B cell (primary cell): ENCODE measurements around the gene CADPS. TPM values are rescaled to one million over a fixed set of nuclear protein-coding genes. Genes with fewer than 3 reads are reported as not detected.

Source experiments
- ATAC-seq: fragments of 200-7000 bp; cut with Tn5 transposase; one replicate; pipeline ENCODE4 v1.10.0; 2021; ENCODE audit warnings: low read depth, mild to moderate bottlenecking, moderate number of reproducible peaks, moderate library complexity
- CTCF ChIA-PET: fragments of 350-600 bp; sonication (Branson Sonifier 250); formaldehyde crosslinking; loops from one replicate; lab custom pipeline; 2021; ENCODE audit warnings: antibody characterized with exemption, inconsistent platforms; lab: Charles Lee
- POLR2A ChIA-PET: fragments of 350-600 bp; sonication (Branson Sonifier 250); formaldehyde crosslinking; loops from one replicate; lab custom pipeline; 2021; ENCODE audit warnings: antibody characterized with exemption; lab: Charles Lee
- DNase-seq: peaks from one replicate; pipeline ENCODE4 v3.0.0; 2013
- H2AFZ ChIP-seq: 2 replicates; pipeline ENCODE4 v1.6.1; 2012; ENCODE audit warnings: mild to moderate bottlenecking, low read depth, low read length; ENCODE audit not compliant: insufficient read depth, poor library complexity, severe bottlenecking
- H3K27ac ChIP-seq, 2 donors: 1 replicate in 1 of 2; 2 replicates in 1 of 2; pipeline ENCODE4 v1.5.1; 2012 to 2013; ENCODE audit warnings: low read length in 2 of 2, mild to moderate bottlenecking in 2 of 2, moderate library complexity in 1 of 2
- H3K27me3 ChIP-seq, 4 experiments: fragments of 200-600 bp in 1 of 4; sonication (generic) in 1 of 4; replicated peaks in 1 of 4; 1 replicate in 2 of 4; 2 replicates in 2 of 4; pipeline versions ENCODE4 v1.6.1 to v1.7.0; 2013 to 2016; ENCODE audit warnings: low read length in 3 of 4, mild to moderate bottlenecking in 2 of 4, mixed read lengths in 1 of 4, moderate library complexity in 1 of 4; ENCODE audit not compliant: insufficient read depth in 4 of 4, control insufficient read depth in 3 of 4; ENCODE audit errors: control extremely low read depth in 1 of 4
- H3K36me3 ChIP-seq, 2 experiments: replicated peaks in 1 of 2; 1 replicate in 1 of 2; 2 replicates in 1 of 2; pipeline versions ENCODE4 v1.6.1 to v1.7.1; 2013; ENCODE audit warnings: low read length in 1 of 2; ENCODE audit not compliant: insufficient read depth in 2 of 2, control insufficient read depth in 1 of 2; ENCODE audit errors: control extremely low read depth in 1 of 2, extremely low read depth in 1 of 2
- H3K4me1 ChIP-seq, 2 donors: fragments of 200-600 bp in 1 of 2; sonication (generic) in 1 of 2; 1 replicate in 1 of 2; 2 replicates in 1 of 2; pipeline versions ENCODE4 v1.5.1 to v1.6.1; 2013 to 2017; ENCODE audit warnings: low read length in 2 of 2; ENCODE audit not compliant: control insufficient read depth in 2 of 2, insufficient read depth in 2 of 2
- H3K4me2 ChIP-seq: replicated peaks from 2 replicates; pipeline ENCODE3; 2012; ENCODE audit warnings: mild to moderate bottlenecking, low read depth, low read length; ENCODE audit not compliant: poor library complexity, severe bottlenecking
- H3K4me3 ChIP-seq, 5 experiments: fragments of 200-600 bp in 1 of 5; sonication (generic) in 1 of 5; 1 replicate in 3 of 5; 2 replicates in 2 of 5; pipeline versions ENCODE4 v1.5.1 to v1.7.0; 2011 to 2016; ENCODE audit warnings: low read length in 4 of 5, mild to moderate bottlenecking in 4 of 5, low read depth in 2 of 5, control low read depth in 1 of 5, moderate library complexity in 1 of 5; ENCODE audit not compliant: insufficient read depth in 1 of 5; ENCODE audit errors: control extremely low read depth in 1 of 5, extremely low read depth in 1 of 5
- H3K79me2 ChIP-seq: fragments of 200-600 bp; sonication (generic); one replicate; pipeline ENCODE4 v1.6.0; 2016; ENCODE audit warnings: low read length; ENCODE audit not compliant: control insufficient read depth, insufficient read depth
- H3K9ac ChIP-seq: fragments of 200-600 bp; sonication (generic); 2 replicates; pipeline ENCODE4 v1.6.1; 2017; ENCODE audit warnings: mild to moderate bottlenecking, low read length, moderate library complexity
- H3K9me3 ChIP-seq, 3 donors: one replicate each; pipeline versions ENCODE4 v1.6.1 to v1.7.1; 2013; ENCODE audit warnings: low read length in 2 of 3; ENCODE audit not compliant: control insufficient read depth in 2 of 3, insufficient read depth in 1 of 3; ENCODE audit errors: control extremely low read depth in 1 of 3
- H4K20me1 ChIP-seq: 2 replicates; pipeline ENCODE4 v1.6.0; 2012; ENCODE audit warnings: mild to moderate bottlenecking, low read length; ENCODE audit not compliant: insufficient read depth, control insufficient read depth, poor library complexity, severe bottlenecking
- H3K27ac Mint-ChIP-seq: one replicate; pipeline ENCODE4 v1.8.0; 2021; ENCODE audit warnings: mixed read lengths
- H3K27me3 Mint-ChIP-seq: one replicate; pipeline ENCODE4 v1.8.0; 2021; ENCODE audit warnings: mixed read lengths
- H3K4me1 Mint-ChIP-seq: one replicate; pipeline ENCODE4 v1.8.0; 2021; ENCODE audit warnings: mixed read lengths
- H3K4me3 Mint-ChIP-seq: one replicate; pipeline ENCODE4 v1.8.0; 2021; ENCODE audit warnings: mixed read lengths
- H3K9me3 Mint-ChIP-seq: one replicate; pipeline ENCODE4 v1.8.0; 2022; ENCODE audit warnings: mixed read lengths; ENCODE audit not compliant: insufficient read depth
- CTCF ChIP-seq: fragments of 200-600 bp; IDR thresholded peaks from one replicate; pipeline ENCODE4 v1.8.0; 2022; ENCODE audit warnings: antibody characterized with exemption, mild to moderate bottlenecking
- EZH2 ChIP-seq: IDR thresholded peaks from 2 replicates; pipeline ENCODE4 v1.6.1; 2012; ENCODE audit warnings: borderline replicate concordance, low read depth, mild to moderate bottlenecking, moderate library complexity, low read length; ENCODE audit not compliant: insufficient read depth, poor library complexity, severe bottlenecking
- WGBS: methylation state at CpG from one replicate; pipeline ENCODE4 v1.1.5; 2013; ENCODE audit warnings: missing lambda C conversion rate; ENCODE audit not compliant: insufficient coverage; 5-methylcytosine and 5-hydroxymethylcytosine counted together
- intact Hi-C: fragments of 100-400 bp; cut with micrococcal nuclease; formaldehyde crosslinking; loops from one replicate; pipeline ENCODE4 v1.10.0; 2022
- polyA plus RNA-seq: library from polyadenylated mRNA; depleted of rRNA; stranded (reverse); fragments of >200 nt; gene quantifications from 2 replicates; pipeline ENCODE4 v1.2.3, GENCODE V29; 2012
- total RNA-seq, 2 donors: library from RNA; stranded (reverse); fragments of 120-200 nt in 1 of 2; gene quantifications; 1 replicate in 1 of 2; 2 replicates in 1 of 2; pipeline versions ENCODE4 v1.2.3 to v1.2.4, GENCODE V29; 2013 to 2022

Gene CADPS
- total and polyA plus RNA-seq, 2 donors (not counting 1 experiment from before 2014, with no cell fraction given) = 0.16 to 0.22 TPM

- Histone ChIP-seq H3K4me2 (no peak overlapping the region), H3K9ac (no peak overlapping the region), H3K27me3 (no peaks in the 10 kb centered on the region), H3K4me3 (no peak overlapping the region), H3K36me3 (no peaks in the 10 kb centered on the region), H4K20me1 (no peaks in the 10 kb centered on the region), H3K27ac (no peak overlapping the region), H3K79me2 (no peaks in the 10 kb centered on the region), H2AFZ (no peak overlapping the region), H3K9me3 (no peaks in the 10 kb centered on the region), H3K4me1 (no peaks in the 10 kb centered on the region)
- H3K27me3 Mint-ChIP-seq = no peaks in the 10 kb centered on the region
- DNase-seq (no peak), ATAC-seq (no peak)
- no peak for TF ChIP-seq CTCF
- TF ChIP-seq EZH2 = no peak
- no peaks in the 10 kb centered on the region for H3K9me3 Mint-ChIP-seq
- no peak overlapping the region for H3K27ac Mint-ChIP-seq
- intact Hi-C loops = no loop called here
- ChIA-PET CTCF (no interaction called here), POLR2A (no interaction called here)
- 22% methylated on average over 2 of the region's 3 CpGs for WGBS
- H3K4me3 Mint-ChIP-seq = no peak overlapping the region
- no peaks in the 10 kb centered on the region for H3K4me1 Mint-ChIP-seq
Measured at GRCh38 chr3:62798000-62798399, 77.2 kb downstream of the CADPS start.

- no peaks in the 10 kb centered on the region for H3K9me3 Mint-ChIP-seq
- H3K79me2 ChIP-seq = no peaks in the 10 kb centered on the region
- H4K20me1 ChIP-seq = no peaks in the 10 kb centered on the region
- H3K9ac ChIP-seq = no peak overlapping the region
- ChIA-PET CTCF (no interaction called here), POLR2A (no interaction called here)
- H3K27ac Mint-ChIP-seq = no peak overlapping the region
- no peak overlapping the region for H2AFZ ChIP-seq
- H3K4me3 ChIP-seq = no peak overlapping the region
- H3K9me3 ChIP-seq = no peaks in the 10 kb centered on the region
- no peaks in the 10 kb centered on the region for H3K27me3 Mint-ChIP-seq
- no peak overlapping the region for H3K4me3 Mint-ChIP-seq
- H3K4me1 ChIP-seq = no peaks in the 10 kb centered on the region
- no peak for DNase-seq
- no peak for TF ChIP-seq EZH2
- no peak for TF ChIP-seq CTCF
- H3K36me3 ChIP-seq = no peaks in the 10 kb centered on the region
- ATAC-seq = no peak
- H3K27ac ChIP-seq = no peak overlapping the region
- no peaks in the 10 kb centered on the region for H3K27me3 ChIP-seq
- intact Hi-C loops = no loop called here
- no CpG with 5 or more reads among the region's 3 CpGs for WGBS
- no peaks in the 10 kb centered on the region for H3K4me1 Mint-ChIP-seq
- H3K4me2 ChIP-seq = no peak overlapping the region
Measured at GRCh38 chr3:62797132-62797531, 78.1 kb downstream of the CADPS start.
